GM12878 (cell line): Measurements from ENCODE around the gene USP10. TPM values are rescaled to one million over a fixed set of nuclear protein-coding genes. Genes with fewer than 3 reads are reported as not detected.

Experiments
- ATAC-seq: fragments of 200-7000 bp; cut with Tn5 transposase; 3 replicates; pipeline ENCODE4 v1.9.1; 2020; ENCODE audit warnings: mild to moderate bottlenecking, moderate library complexity
- BruUV-seq: library from RNA; stranded (reverse); fragments of 400-500 nt; replicated peaks from 2 replicates; lab custom pipeline; 2021; lab: Mats Ljungman, UMichigan
- CTCF ChIA-PET: fragments of 300-600 bp; sonication (Branson Sonifier 250); formaldehyde crosslinking; extraction: SDS; loops from one replicate; lab custom pipeline; 2021; ENCODE audit warnings: inconsistent platforms; lab: Yijun Ruan, JAX
- POLR2A ChIA-PET: fragments of 350-600 bp; formaldehyde crosslinking; extraction: SDS; loops from one replicate; lab custom pipeline; 2021; ENCODE audit warnings: inconsistent platforms; lab: Charles Lee
- RAD21 ChIA-PET: fragments of 300-600 bp; sonication (Branson Sonifier 250); formaldehyde crosslinking; loops from one replicate; lab custom pipeline; 2023; ENCODE audit warnings: antibody characterized with exemption; ENCODE audit not compliant: unreplicated experiment; lab: Charles Lee
- SMC1A ChIA-PET: fragments of 300-600 bp; sonication (Branson Sonifier 250); formaldehyde crosslinking; loops from one replicate; lab custom pipeline; 2023; ENCODE audit not compliant: unreplicated experiment, uncharacterized antibody; lab: Charles Lee
- DNase-seq: peaks from one replicate; pipeline ENCODE4 v3.0.0-alpha.2; 2011; ENCODE audit warnings: low read depth, low spot score
- FAIRE-seq: peaks from 3 replicates; lab custom pipeline; 2011; peaks lifted over from hg19 to GRCh38; lab: Jason Lieb, UNC
- H2AFZ ChIP-seq: 2 replicates; pipeline ENCODE4 v1.6.0; 2011; ENCODE audit warnings: low read depth, low read length, control low read depth; ENCODE audit not compliant: control insufficient read depth
- H3K27ac ChIP-seq: 2 replicates; pipeline ENCODE4 v1.5.1; 2011; ENCODE audit warnings: control low read depth; ENCODE audit not compliant: control insufficient read depth, insufficient read depth
- H3K27me3 ChIP-seq, 2 experiments: replicated peaks in 1 of 2; 2 replicates each; pipeline versions ENCODE4 v1.6.0 to v1.6.1; 2011; ENCODE audit warnings: low read length in 1 of 2; ENCODE audit not compliant: control insufficient read depth in 2 of 2, insufficient read depth in 2 of 2
- H3K36me3 ChIP-seq, 2 experiments: 2 replicates each; pipeline ENCODE4 v1.5.1; 2011; ENCODE audit warnings: low read length in 1 of 2; ENCODE audit not compliant: control insufficient read depth in 2 of 2, insufficient read depth in 2 of 2
- H3K4me1 ChIP-seq: 2 replicates; pipeline ENCODE4 v1.6.1; 2011; ENCODE audit warnings: mild to moderate bottlenecking, low read length, moderate library complexity, mixed read lengths; ENCODE audit not compliant: control insufficient read depth, insufficient read depth
- H3K4me2 ChIP-seq: 2 replicates; pipeline ENCODE4 v1.6.0; 2011; ENCODE audit warnings: control low read depth; ENCODE audit not compliant: control insufficient read depth, insufficient read depth
- H3K4me3 ChIP-seq: fragments of 200-600 bp; sonication (generic); 2 replicates; pipeline ENCODE4 v1.5.1; 2016
- H3K79me2 ChIP-seq: 2 replicates; pipeline ENCODE4 v1.6.0; 2011; ENCODE audit warnings: low read length; ENCODE audit not compliant: control insufficient read depth, insufficient read depth
- H3K9ac ChIP-seq: 2 replicates; pipeline ENCODE4 v1.8.0; 2011; ENCODE audit warnings: low read length, control low read depth, mixed read lengths; ENCODE audit not compliant: control insufficient read depth, insufficient read depth
- H3K9me3 ChIP-seq: replicated peaks from 3 replicates; pipeline ENCODE4 v1.5.1; 2011; ENCODE audit warnings: mild to moderate bottlenecking, low read length; ENCODE audit not compliant: control insufficient read depth, insufficient read depth
- H4K20me1 ChIP-seq: 2 replicates; pipeline ENCODE4 v1.6.0; 2011; ENCODE audit not compliant: control insufficient read depth, insufficient read depth
- BCLAF1 ChIP-seq: fragments of 450-650 bp; IDR thresholded peaks from 2 replicates; pipeline ENCODE4 v1.6.1; 2017; ENCODE audit warnings: antibody characterized with exemption, mild to moderate bottlenecking, moderate library complexity
- CBFB ChIP-seq: IDR thresholded peaks from 2 replicates; pipeline ENCODE4 v1.6.1; 2016; ENCODE audit warnings: antibody characterized with exemption, low read depth
- CREM ChIP-seq: IDR thresholded peaks from 2 replicates; pipeline ENCODE4 v1.6.1; 2014; ENCODE audit warnings: antibody characterized with exemption, low read depth
- E2F4 ChIP-seq: IDR thresholded peaks from 2 replicates; pipeline ENCODE4 v1.6.1; 2012; ENCODE audit warnings: low read depth, low read length, improper control_type of control experiment
- KLF5 ChIP-seq: fragments of 450-650 bp; IDR thresholded peaks from 2 replicates; pipeline ENCODE4 v1.6.1; 2014; ENCODE audit warnings: mild to moderate bottlenecking; ENCODE audit not compliant: partially characterized antibody
- MLLT1 ChIP-seq: fragments of 450-650 bp; IDR thresholded peaks from 2 replicates; pipeline ENCODE4 v1.6.1; 2016; ENCODE audit warnings: mild to moderate bottlenecking
- NFYA ChIP-seq: IDR thresholded peaks from 2 replicates; pipeline ENCODE4 v1.6.1; 2011; ENCODE audit warnings: low read depth, mild to moderate bottlenecking, low read length, improper control_type of control experiment, borderline replicate concordance
- WGBS: methylation state at CpG from one replicate; pipeline ENCODE4 v1.1.6; 2016; ENCODE audit warnings: low lambda C conversion rate; ENCODE audit not compliant: insufficient replicate concordance, insufficient coverage; ENCODE audit errors: missing lambda C conversion rate; 5-methylcytosine and 5-hydroxymethylcytosine counted together
- in situ Hi-C: fragments of 300-500 bp; cut with MboI; formaldehyde crosslinking; loops from 9 replicates; pipeline ENCODE4 v1.14.3; 2018; ENCODE audit warnings: mixed read lengths
- intact Hi-C: fragments of 100-400 bp; cut with micrococcal nuclease; formaldehyde crosslinking; loops from one replicate; pipeline ENCODE4 v1.14.2; 2022; ENCODE audit not compliant: unreplicated experiment
- polyA plus RNA-seq, 11 experiments: library from polyadenylated mRNA; depleted of rRNA in 4 of 11; unstranded in 6 of 11; stranded (reverse) in 5 of 11; fragments of >200 nt; fragmentation: Nextera tagmentation in 4 of 11; fragmentation: Illumina TruSeq in 1 of 11; extraction: Ambion mirVana in 4 of 11; extraction: Trizol in 1 of 11; gene quantifications; 1 replicate in 1 of 11; 2 replicates in 10 of 11; pipeline versions ENCODE4 v1.2.1 to v1.2.3, GENCODE V29; 2011 to 2016; ENCODE audit warnings: inconsistent platforms in 2 of 11, missing spikeins in 2 of 11, low read depth in 1 of 11
- total RNA-seq, 4 experiments: library from RNA; depleted of rRNA in 3 of 4; stranded (reverse); fragments of >200 nt in 3 of 4; fragmentation: Illumina TruSeq in 1 of 4; extraction: Trizol in 1 of 4; gene quantifications; 2 replicates each; pipeline versions ENCODE4 v1.2.1 to v1.2.3, GENCODE V29; 2013 to 2021

The USP10 gene
- total and polyA plus RNA-seq, 10 of the 15 experiments (the other 5 are each of a cell fraction or from before 2014, with no cell fraction given), result 46.1 to 160 (median 105) TPM

- TF ChIP-seq BCLAF1, result no peak
Measured at GRCh38 chr16:84677849-84678248, 22.0 kb upstream of the USP10 start (continued).

- intact Hi-C loops (no loop called here), in situ Hi-C loops (no loop called here)
- no peak overlapping the region for H3K27ac ChIP-seq
- H4K20me1 ChIP-seq, result no peaks in the 10 kb centered on the region
- DNase-seq, result no peak
- no peaks in the 10 kb centered on the region for H3K9me3 ChIP-seq
- no peaks in the 10 kb centered on the region for H3K79me2 ChIP-seq
- TF ChIP-seq CBFB, result no peak
- TF ChIP-seq E2F4, result no peak
- no peak for TF ChIP-seq CREM
- no peak for TF ChIP-seq KLF5
- no peak for TF ChIP-seq NFYA
- TF ChIP-seq MLLT1, result no peak
- no peak overlapping the region for H3K4me3 ChIP-seq
- SMC1A ChIA-PET, result interaction anchor here (1.6 kb wide), 1 partner anchor 16 kb away, joined by 4 read pairs; no protein-coding TSS in a partner anchor
- RAD21 ChIA-PET, result no interaction called here
- H3K36me3 ChIP-seq, result no peaks in the 10 kb centered on the region
- FAIRE-seq, result no peak
- no peaks in the 10 kb centered on the region; a peak in 1 of 4 replicates for H3K27me3 ChIP-seq
- no peak overlapping the region for H3K9ac ChIP-seq
- ATAC-seq, result no peak
- CTCF ChIA-PET, result interaction anchor here (1.4 to 1.7 kb wide), 2 partner anchors 9 to 47 kb away, joined by 4 read pairs; no protein-coding TSS in a partner anchor
- H3K4me1 ChIP-seq, result no peaks in the 10 kb centered on the region
- 48% methylated on average over 7 of the region's 9 CpGs for WGBS
- H2AFZ ChIP-seq, result no peak overlapping the region
- no TSS peak for BruUV-seq
- POLR2A ChIA-PET, result no interaction called here
- no peak overlapping the region for H3K4me2 ChIP-seq
Measured at GRCh38 chr16:84678541-84678940, 21.3 kb upstream of the USP10 start.
